GM12873 (cell line): ENCODE results near the gene TTC23.

Experiments
- TF ChIP-seq, protein P1 (sequence below): IDR thresholded peaks from 2 replicates; pipeline ENCODE4 v1.5.1; 2012; ENCODE audit warnings: low read depth, mild to moderate bottlenecking, moderate library complexity, low read length, control low read depth; ENCODE audit not compliant: insufficient read depth; ENCODE audit errors: missing control alignments

TTC23 gene

DNA sequence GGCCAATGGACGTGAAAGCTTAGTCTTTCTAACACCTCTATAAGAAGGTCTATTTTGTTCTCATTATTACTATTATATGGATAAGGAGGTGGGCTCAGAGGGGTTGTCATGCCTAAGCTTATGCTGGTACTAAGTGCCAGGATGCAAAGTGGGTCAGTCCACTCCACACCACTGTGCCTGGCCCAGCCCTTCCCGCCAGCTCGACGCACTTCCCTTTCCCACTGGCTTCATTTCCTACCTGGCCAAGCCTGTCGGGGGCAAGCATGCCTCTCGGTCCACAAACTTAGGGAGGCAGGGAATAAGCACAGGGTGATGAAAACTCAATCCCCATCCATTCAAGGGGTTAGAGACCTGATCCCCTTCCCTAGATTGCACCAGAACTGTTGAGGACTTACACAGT, 150.4 kb downstream of the TTC23 start:
- TF ChIP-seq, protein P1, sequence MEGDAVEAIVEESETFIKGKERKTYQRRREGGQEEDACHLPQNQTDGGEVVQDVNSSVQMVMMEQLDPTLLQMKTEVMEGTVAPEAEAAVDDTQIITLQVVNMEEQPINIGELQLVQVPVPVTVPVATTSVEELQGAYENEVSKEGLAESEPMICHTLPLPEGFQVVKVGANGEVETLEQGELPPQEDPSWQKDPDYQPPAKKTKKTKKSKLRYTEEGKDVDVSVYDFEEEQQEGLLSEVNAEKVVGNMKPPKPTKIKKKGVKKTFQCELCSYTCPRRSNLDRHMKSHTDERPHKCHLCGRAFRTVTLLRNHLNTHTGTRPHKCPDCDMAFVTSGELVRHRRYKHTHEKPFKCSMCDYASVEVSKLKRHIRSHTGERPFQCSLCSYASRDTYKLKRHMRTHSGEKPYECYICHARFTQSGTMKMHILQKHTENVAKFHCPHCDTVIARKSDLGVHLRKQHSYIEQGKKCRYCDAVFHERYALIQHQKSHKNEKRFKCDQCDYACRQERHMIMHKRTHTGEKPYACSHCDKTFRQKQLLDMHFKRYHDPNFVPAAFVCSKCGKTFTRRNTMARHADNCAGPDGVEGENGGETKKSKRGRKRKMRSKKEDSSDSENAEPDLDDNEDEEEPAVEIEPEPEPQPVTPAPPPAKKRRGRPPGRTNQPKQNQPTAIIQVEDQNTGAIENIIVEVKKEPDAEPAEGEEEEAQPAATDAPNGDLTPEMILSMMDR, result no peak

DNA sequence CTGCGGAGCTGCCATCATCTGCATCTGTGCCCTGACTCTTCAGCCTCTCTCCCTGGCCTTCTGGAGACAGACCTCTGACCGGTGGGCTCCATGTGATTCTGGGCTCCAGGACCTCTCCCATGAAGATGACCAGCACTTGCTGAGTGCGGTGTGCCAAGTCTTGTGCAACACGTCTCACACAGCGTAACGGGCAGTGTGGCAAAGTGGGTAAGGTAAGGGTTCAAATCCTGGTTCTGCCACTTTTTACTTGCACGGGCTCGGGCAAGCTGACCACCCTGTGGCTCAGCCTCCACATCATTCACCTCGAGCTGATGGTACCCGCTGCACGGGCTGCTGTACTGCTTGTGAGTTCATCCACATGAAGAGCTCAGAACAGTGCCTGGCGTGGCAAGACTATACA, 151.0 kb downstream of the TTC23 start:
- TF ChIP-seq, protein P1, result no peak

DNA sequence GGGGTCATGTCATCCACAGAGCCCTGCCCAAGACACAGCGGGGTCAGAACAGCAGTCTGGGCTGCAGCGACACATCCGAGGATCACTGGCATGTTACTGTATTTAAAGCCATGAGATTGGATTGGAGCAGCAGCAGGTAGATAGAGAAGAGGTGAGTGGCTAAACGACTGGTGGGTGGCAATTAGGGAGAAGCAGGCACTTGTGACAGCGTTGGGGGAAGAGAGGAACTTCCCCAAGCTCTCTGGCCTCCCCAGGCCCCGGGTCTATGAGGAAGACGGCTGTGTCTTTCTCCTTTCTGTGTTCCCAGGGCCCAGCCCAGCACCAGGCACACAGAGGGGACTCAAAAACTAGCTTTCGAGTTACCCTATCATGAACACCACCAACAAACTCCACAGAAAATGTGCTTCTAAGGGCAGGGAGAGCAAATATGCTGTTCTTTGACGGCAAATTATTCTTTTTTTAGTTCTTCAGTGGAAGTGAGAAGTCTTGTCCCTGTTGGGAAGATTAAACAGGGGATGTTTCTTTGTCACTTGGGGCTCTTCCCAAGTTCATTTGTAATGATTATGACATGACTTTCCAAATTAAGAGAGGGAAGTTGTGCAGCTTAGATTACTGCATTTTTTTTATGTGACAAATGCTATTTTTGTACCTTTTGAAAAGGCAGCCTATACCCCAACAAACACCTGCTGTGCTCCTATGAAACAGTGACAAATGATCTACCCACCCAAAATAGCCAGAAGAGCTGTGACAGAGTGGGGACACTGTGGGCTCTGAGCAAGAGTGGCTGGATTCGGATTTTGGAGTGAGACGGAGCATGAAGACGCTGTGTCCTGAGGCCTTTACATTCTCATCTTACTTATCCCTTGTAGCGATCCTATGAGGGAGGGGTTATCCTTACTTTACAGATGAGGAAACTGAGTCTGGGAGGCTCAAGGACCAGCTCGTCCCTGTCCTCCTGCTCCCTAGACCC, 151.7 kb downstream of the TTC23 start:
- TF ChIP-seq, protein P1, result no peak

DNA sequence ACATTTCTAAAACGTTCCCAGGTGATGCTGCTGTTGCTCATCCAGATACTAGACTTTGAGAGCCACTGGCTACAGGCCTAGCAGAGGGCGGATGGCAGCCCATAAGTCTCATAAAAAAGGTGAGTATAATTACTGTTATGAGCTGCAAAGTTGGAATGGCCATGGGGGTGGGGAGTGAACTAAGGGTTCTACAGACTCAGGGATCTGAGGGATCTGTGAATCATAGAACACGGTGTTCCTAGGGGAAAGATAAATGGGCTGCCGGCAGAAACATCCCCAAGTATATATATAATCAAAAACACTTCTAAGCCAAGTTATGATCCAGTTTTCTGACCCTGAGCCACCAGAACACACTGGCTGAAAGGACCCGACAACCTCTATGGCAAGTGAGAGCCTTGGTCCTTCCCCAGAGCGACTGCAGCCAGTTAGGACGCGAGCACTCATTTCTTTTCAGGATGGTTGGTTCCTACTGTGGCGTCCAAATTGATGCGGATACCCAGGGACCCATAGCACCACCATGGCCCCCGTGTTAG, 152.4 kb downstream of the TTC23 start:
- TF ChIP-seq, protein P1, result no peak

DNA sequence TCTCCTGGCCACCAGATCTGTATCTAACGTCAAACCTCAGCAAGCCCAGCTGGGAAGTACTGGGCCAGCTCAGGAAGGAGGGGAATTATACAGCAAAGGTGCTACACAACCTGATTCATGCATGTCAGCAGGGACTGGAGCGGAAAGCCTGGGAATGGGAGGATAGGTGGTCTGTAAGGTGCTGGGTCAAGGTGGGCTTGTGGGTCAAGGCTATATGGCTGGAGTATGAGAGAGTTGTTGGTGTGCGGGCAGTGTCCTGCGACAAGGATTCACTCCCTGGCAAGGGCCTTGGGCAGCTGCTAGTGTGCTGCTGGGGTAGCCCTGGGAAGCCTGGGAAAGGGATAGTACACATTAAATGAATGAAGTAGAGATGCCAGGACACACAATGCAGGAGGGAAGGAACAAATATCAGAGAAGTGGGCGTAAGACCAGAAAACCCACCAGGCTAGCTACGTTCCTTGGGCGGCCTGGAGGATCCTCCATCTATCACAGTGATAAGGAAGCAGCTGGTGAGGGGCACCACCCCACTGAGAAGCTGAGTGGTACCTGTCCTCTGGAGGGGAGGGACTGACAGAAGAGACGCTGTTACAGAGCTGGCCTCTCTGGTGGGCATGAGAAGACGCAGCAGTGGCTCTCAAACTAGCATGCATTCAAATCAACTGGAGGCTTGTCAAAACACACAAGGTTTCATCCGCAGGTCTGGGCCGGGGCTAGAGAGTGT, 153.0 kb downstream of the TTC23 start:
- TF ChIP-seq, protein P1, result no peak

DNA sequence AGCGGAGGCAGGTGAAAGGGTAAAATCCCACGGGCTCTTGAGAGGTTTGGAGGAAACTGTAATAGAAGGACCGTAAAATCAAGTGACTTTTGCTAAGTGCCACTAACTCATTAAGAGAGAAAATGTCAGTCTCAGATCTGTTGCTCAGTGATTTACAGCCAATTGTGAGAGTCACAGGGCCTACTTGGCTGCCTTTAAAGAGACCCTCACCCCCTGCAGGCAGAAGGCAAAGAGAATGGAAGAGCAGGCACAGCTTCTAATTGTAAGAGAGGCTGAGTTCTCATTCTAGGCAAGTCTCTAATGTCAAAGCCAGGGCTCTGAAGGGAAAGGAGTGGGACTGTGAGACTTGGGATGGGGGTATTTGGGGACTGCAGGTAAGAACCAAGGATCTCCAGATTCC, 153.8 kb downstream of the TTC23 start:
- TF ChIP-seq, protein P1, result no peak
